HCT116 (cell line): ENCODE results near the gene PCDHB11. TPM values are rescaled to one million over a fixed set of nuclear protein-coding genes. Genes with fewer than 3 reads are reported as not detected.
"Not testable (repeated sequence)": the region's sequence is repeated elsewhere in the genome, so short reads cannot be mapped to it uniquely, and the experiment has no call there.

ENCODE experiments used
- ATAC-seq: fragments of 200-7000 bp; cut with Tn5 transposase; 2 replicates; pipeline ENCODE4 v1.9.1; 2020; ENCODE audit warnings: mild to moderate bottlenecking, moderate library complexity
- BruUV-seq: library from RNA; stranded (reverse); fragments of 400-500 nt; replicated peaks from 2 replicates; lab custom pipeline; 2021; lab: Mats Ljungman, UMichigan
- CTCF ChIA-PET: fragments of 300-600 bp; sonication (Branson Sonifier 250); formaldehyde crosslinking; loops from one replicate; lab custom pipeline; 2021; ENCODE audit warnings: antibody characterized with exemption; lab: Charles Lee
- POLR2A ChIA-PET: fragments of 300-600, 350-600 bp; sonication (Branson Sonifier 250); formaldehyde crosslinking; loops from one replicate; lab custom pipeline; 2021; ENCODE audit warnings: antibody characterized with exemption; lab: Charles Lee
- RAD21 ChIA-PET, 2 experiments: fragments of 300-600 bp; sonication (Branson Sonifier 250); formaldehyde crosslinking; loops; one replicate each; lab custom pipeline; 2023; ENCODE audit warnings: low total read pairs in 2 of 2; ENCODE audit not compliant: uncharacterized antibody in 2 of 2, unreplicated experiment in 2 of 2, low non-redundant PET in 1 of 2; lab: Charles Lee
- DNase-seq: peaks from one replicate; pipeline ENCODE4 v3.0.0-alpha.2; 2010; ENCODE audit warnings: low read depth, low spot score
- H2AFZ ChIP-seq: fragments of 200-600 bp; shearing (Covaris generic), sonication (generic); 2 replicates; pipeline ENCODE4 v1.6.1; 2017; ENCODE audit warnings: low read depth, mixed run types, mixed read lengths, antibody characterized with exemption, low read length; ENCODE audit not compliant: poor library complexity, severe bottlenecking
- H3K27ac ChIP-seq: 2 replicates; pipeline ENCODE4 v1.5.1; 2012; ENCODE audit warnings: low read depth, low read length
- H3K27me3 ChIP-seq: fragments of 200-600 bp; sonication (generic); 2 replicates; pipeline ENCODE4 v1.6.1; 2016; ENCODE audit warnings: mixed run types, low read length, mixed read lengths; ENCODE audit not compliant: insufficient read depth
- H3K36me3 ChIP-seq, 2 experiments: fragments of 200-500 bp in 1 of 2; fragments of 200-600 bp in 1 of 2; sonication (Bioruptor generic) in 1 of 2; sonication (generic) in 1 of 2; 2 replicates each; pipeline versions ENCODE4 v1.5.1 to v1.6.1; 2014 to 2016; ENCODE audit warnings: low read length in 2 of 2, inconsistent platforms in 1 of 2, mixed read lengths in 1 of 2, mixed run types in 1 of 2; ENCODE audit not compliant: insufficient read depth in 2 of 2, control insufficient read depth in 1 of 2
- H3K4me1 ChIP-seq, 2 experiments: fragments of 200-600 bp in 1 of 2; sonication (generic) in 1 of 2; 2 replicates each; pipeline versions ENCODE4 v1.5.1 to v1.6.1; 2012 to 2017; ENCODE audit warnings: low read length in 2 of 2, inconsistent platforms in 1 of 2, mild to moderate bottlenecking in 1 of 2, mixed read lengths in 1 of 2, mixed run types in 1 of 2, moderate library complexity in 1 of 2; ENCODE audit not compliant: insufficient read depth in 2 of 2, control insufficient read depth in 1 of 2
- H3K4me2 ChIP-seq: fragments of 200-600 bp; sonication (generic); 2 replicates; pipeline ENCODE4 v1.6.1; 2017; ENCODE audit warnings: mixed run types, low read length, mixed read lengths
- H3K4me3 ChIP-seq, 2 experiments: fragments of 200-600 bp in 1 of 2; sonication (generic) in 1 of 2; replicated peaks in 1 of 2; 2 replicates each; pipeline ENCODE4 v1.5.1; 2011 to 2016; ENCODE audit warnings: low read length in 2 of 2, control low read depth in 1 of 2, low read depth in 1 of 2, mild to moderate bottlenecking in 1 of 2, mixed read lengths in 1 of 2, mixed run types in 1 of 2
- H3K79me2 ChIP-seq: fragments of 200-600 bp; sonication (generic); 2 replicates; pipeline ENCODE4 v1.6.1; 2017; ENCODE audit warnings: mild to moderate bottlenecking, mixed run types, low read length, moderate library complexity, mixed read lengths; ENCODE audit not compliant: insufficient read depth
- H3K9ac ChIP-seq: fragments of 200-600 bp; sonication (generic); 2 replicates; pipeline ENCODE4 v1.6.1; 2016; ENCODE audit warnings: low read length, mixed read lengths
- H3K9me2 ChIP-seq: fragments of 200-600 bp; sonication (generic), shearing (Covaris generic); 2 replicates; pipeline ENCODE4 v1.6.1; 2017; ENCODE audit warnings: mixed run types, mild to moderate bottlenecking, moderate library complexity; ENCODE audit not compliant: insufficient read depth
- H3K9me3 ChIP-seq, 2 experiments: fragments of 200-500 bp in 1 of 2; fragments of 200-600 bp in 1 of 2; sonication (Bioruptor generic) in 1 of 2; sonication (generic) in 1 of 2; 2 replicates each; pipeline ENCODE4 v1.6.1; 2014 to 2017; ENCODE audit warnings: low read length in 2 of 2, mixed read lengths in 2 of 2, inconsistent platforms in 1 of 2, low read depth in 1 of 2, mild to moderate bottlenecking in 1 of 2, mixed run types in 1 of 2, moderate library complexity in 1 of 2; ENCODE audit not compliant: control insufficient read depth in 1 of 2, insufficient read depth in 1 of 2
- H4K20me1 ChIP-seq: fragments of 200-600 bp; sonication (generic), shearing (Covaris generic); 2 replicates; pipeline ENCODE4 v1.6.1; 2017; ENCODE audit warnings: mixed run types, mild to moderate bottlenecking, moderate library complexity; ENCODE audit not compliant: insufficient read depth
- EGR1 ChIP-seq: IDR thresholded peaks from 2 replicates; pipeline ENCODE4 v1.6.1; 2012; ENCODE audit warnings: low read depth
- ELF1 ChIP-seq: IDR thresholded peaks from 2 replicates; pipeline ENCODE4 v1.6.1; 2012; ENCODE audit warnings: low read depth, borderline replicate concordance
- JUND ChIP-seq: IDR thresholded peaks from 2 replicates; pipeline ENCODE4 v1.6.1; 2012
- POLR2AphosphoS5 ChIP-seq: IDR thresholded peaks from 2 replicates; pipeline ENCODE4 v1.6.1; 2011; ENCODE audit warnings: mild to moderate bottlenecking, low read depth, low read length, moderate library complexity
- intact Hi-C: fragments of 100-400 bp; cut with micrococcal nuclease; formaldehyde crosslinking; loops from 2 replicates; pipeline ENCODE4 v1.10.0; 2022
- total RNA-seq: library from RNA; stranded (reverse); gene quantifications from one replicate; pipeline ENCODE4 v1.2.1, GENCODE V29; 2021; ENCODE audit not compliant: unreplicated experiment

The PCDHB11 gene
- total RNA-seq, 1 experiment from 2014 or later: 0.07 TPM

- TF ChIP-seq POLR2AphosphoS5: no peak
- no peak for TF ChIP-seq ELF1
- TF ChIP-seq JUND: no peak
- TF ChIP-seq EGR1: no peak
Measured at GRCh38 chr5:141175933-141176332, 23.5 kb upstream of the PCDHB11 start (continued).

- H3K9me2 ChIP-seq, intact Hi-C loops, H3K79me2 ChIP-seq, H4K20me1 ChIP-seq, ATAC-seq, H3K36me3 ChIP-seq, H3K9ac ChIP-seq, BruUV-seq, H3K4me1 ChIP-seq, H3K27ac ChIP-seq, H2AFZ ChIP-seq, POLR2A ChIA-PET, RAD21 ChIA-PET, H3K4me2 ChIP-seq, H3K4me3 ChIP-seq, H3K27me3 ChIP-seq, CTCF ChIA-PET, DNase-seq: not testable (repeated sequence)
- peaks cover 0 to 10% of the 10 kb centered on the region in 2 experiments; a peak in 2 of 4 replicates for H3K9me3 ChIP-seq
Measured at GRCh38 chr5:141177577-141178191, 21.7 kb upstream of the PCDHB11 start, which contains the start of gene PCDHB8. Gene PCDHB8 (plus strand): TSS chr5:141177790. CDS start chr5:141178035, 245 bp downstream.

GRCh38 chr5:141179371-141179770 is 20.1 kb upstream of the PCDHB11 start:
- ATAC-seq, CTCF ChIA-PET, intact Hi-C loops, DNase-seq, BruUV-seq, H3K9me2 ChIP-seq, H3K9ac ChIP-seq, POLR2A ChIA-PET, H3K4me1 ChIP-seq, H3K36me3 ChIP-seq, H4K20me1 ChIP-seq, H3K27ac ChIP-seq, H3K4me2 ChIP-seq, H2AFZ ChIP-seq, RAD21 ChIA-PET, H3K4me3 ChIP-seq, H3K27me3 ChIP-seq, H3K79me2 ChIP-seq: not testable (repeated sequence)
- H3K9me3 ChIP-seq: peaks cover 0 to 10% of the 10 kb centered on the region in 2 experiments; a peak in 2 of 4 replicates

GRCh38 chr5:141179876-141180275 is 19.6 kb upstream of the PCDHB11 start:
- H3K36me3 ChIP-seq, CTCF ChIA-PET, BruUV-seq, POLR2A ChIA-PET, H3K4me1 ChIP-seq, H3K4me3 ChIP-seq, ATAC-seq, H3K27ac ChIP-seq, H3K4me2 ChIP-seq, H3K9me2 ChIP-seq, H2AFZ ChIP-seq, H4K20me1 ChIP-seq, H3K9ac ChIP-seq, H3K27me3 ChIP-seq, DNase-seq, H3K79me2 ChIP-seq, intact Hi-C loops, RAD21 ChIA-PET: not testable (repeated sequence)
- peaks cover 0 to 10% of the 10 kb centered on the region in 2 experiments; a peak in 2 of 4 replicates for H3K9me3 ChIP-seq
